HFFc6 (cell line): ENCODE measurements around the gene EPN2. TPM values are rescaled to one million over a fixed set of nuclear protein-coding genes. Genes with fewer than 3 reads are reported as not detected.

Source experiments
- DNase-seq: peaks from one replicate; pipeline ENCODE4 v3.0.0-alpha.2; 2018
- H3K27ac Mint-ChIP-seq: 2 replicates; pipeline ENCODE4 v1.8.0; 2020; ENCODE audit warnings: mild to moderate bottlenecking, mixed read lengths
- H3K27me3 Mint-ChIP-seq: 2 replicates; pipeline ENCODE4 v1.8.0; 2021; ENCODE audit warnings: mild to moderate bottlenecking, moderate library complexity, mixed read lengths; ENCODE audit not compliant: insufficient read depth
- H3K36me3 Mint-ChIP-seq: 2 replicates; pipeline ENCODE4 v1.8.0; 2021; ENCODE audit warnings: low read depth, mixed read lengths
- H3K4me1 Mint-ChIP-seq: 2 replicates; pipeline ENCODE4 v1.8.0; 2020; ENCODE audit warnings: low read depth, mixed read lengths
- H3K4me3 Mint-ChIP-seq: 2 replicates; pipeline ENCODE4 v1.8.0; 2020; ENCODE audit warnings: mild to moderate bottlenecking, moderate library complexity, mixed read lengths
- H3K9me3 Mint-ChIP-seq: 2 replicates; pipeline ENCODE4 v1.8.0; 2020; ENCODE audit warnings: mild to moderate bottlenecking, mixed read lengths
- CTCF ChIP-seq: fragments of 200-600 bp; sonication (generic); IDR thresholded peaks from 2 replicates; pipeline ENCODE4 v1.5.0; 2021; ENCODE audit warnings: antibody characterized with exemption, mild to moderate bottlenecking
- total RNA-seq, 6 experiments: library from RNA; stranded (reverse); fragmentation: NEBNext Ultra II Directional; extraction: Animal tissue kit (Norgen Biotek cat#: 25700); gene quantifications; 2 replicates in 1 of 6; 3 replicates in 5 of 6; pipeline ENCODE4 v1.2.3, GENCODE V29; 2021

The EPN2 gene
- total RNA-seq, 6 experiments from 2014 or later, result 40.1 to 47.4 (median 42.7) TPM

- H3K27me3 Mint-ChIP-seq, result peaks cover 3% of the 10 kb centered on the region; the same call in 1 of the 2 replicates
- H3K27ac Mint-ChIP-seq, result no peak overlapping the region
- H3K4me1 Mint-ChIP-seq, result peaks cover 29% of the 10 kb centered on the region
- no peak for DNase-seq
- H3K36me3 Mint-ChIP-seq, result peaks cover 28% of the 10 kb centered on the region
- H3K9me3 Mint-ChIP-seq, result no peaks in the 10 kb centered on the region
- no peak overlapping the region for H3K4me3 Mint-ChIP-seq
- TF ChIP-seq CTCF, result no peak
Observed at GRCh38 chr17:19359856-19360255, 122.7 kb downstream of the EPN2 start.

GRCh38 chr17:19360772-19361171, 123.6 kb downstream of the EPN2 start:
- Mint-ChIP-seq H3K4me1 (peaks cover 26% of the 10 kb centered on the region), H3K36me3 (peaks cover 28% of the 10 kb centered on the region), H3K27me3 (peaks cover 4% of the 10 kb centered on the region), H3K4me3 (no peak overlapping the region), H3K27ac (no peak overlapping the region), H3K9me3 (no peaks in the 10 kb centered on the region)
- no peak for DNase-seq
- TF ChIP-seq CTCF, result no peak

DNA sequence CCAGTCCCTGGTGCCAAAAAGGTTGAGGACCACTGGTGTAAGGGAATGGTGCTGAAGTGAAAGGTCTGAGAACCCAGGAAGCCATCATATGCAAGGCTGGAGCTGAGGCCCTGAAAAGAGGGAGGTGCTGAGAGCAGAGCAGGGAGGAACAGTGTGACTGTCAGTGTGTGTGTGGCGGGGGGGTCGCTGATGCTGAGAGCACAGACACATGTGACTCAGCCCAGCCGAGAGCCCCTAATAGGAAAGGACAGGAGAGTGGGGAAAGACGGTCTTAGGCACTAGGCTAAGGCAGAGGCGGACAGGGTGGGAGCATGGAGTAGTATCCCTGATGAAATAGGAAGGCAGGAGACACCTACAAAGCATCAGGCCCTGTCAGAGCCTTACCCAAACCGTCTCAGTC, 124.2 kb downstream of the EPN2 start:
- H3K36me3 Mint-ChIP-seq, result peaks cover 28% of the 10 kb centered on the region
- H3K27me3 Mint-ChIP-seq, result peaks cover 4% of the 10 kb centered on the region
- peak overlapping the region; percentile 87 for H3K27ac Mint-ChIP-seq
- DNase-seq, result no peak
- peaks cover 26% of the 10 kb centered on the region for H3K4me1 Mint-ChIP-seq
- peak overlapping the region; percentile 94 for H3K4me3 Mint-ChIP-seq
- TF ChIP-seq CTCF, result no peak
- no peaks in the 10 kb centered on the region for H3K9me3 Mint-ChIP-seq

- peaks cover 26% of the 10 kb centered on the region for H3K4me1 Mint-ChIP-seq
- TF ChIP-seq CTCF, result no peak
- H3K27ac Mint-ChIP-seq, result peak overlapping the region; percentile 87
- H3K36me3 Mint-ChIP-seq, result peaks cover 25% of the 10 kb centered on the region
- no peaks in the 10 kb centered on the region for H3K9me3 Mint-ChIP-seq
- peaks cover 4% of the 10 kb centered on the region for H3K27me3 Mint-ChIP-seq
- DNase-seq, result no peak
- H3K4me3 Mint-ChIP-seq, result peak overlapping the region; percentile 94
Observed at GRCh38 chr17:19361944-19362276, 124.7 kb downstream of the EPN2 start.

GRCh38 chr17:19362277-19363113, 125.3 kb downstream of the EPN2 start, which contains the start of gene B9D1:
Gene B9D1 (minus strand): TSS chr17:19362723. CDS start chr17:19362569, 154 bp downstream.
- Mint-ChIP-seq H3K27me3 (peaks cover 4% of the 10 kb centered on the region), H3K27ac (peak within 1 kb of the TSS; percentile 87), H3K9me3 (no peaks in the 10 kb centered on the region), H3K4me3 (peak within 1 kb of the TSS; percentile 94), H3K4me1 (peaks cover 26% of the 10 kb centered on the region), H3K36me3 (peaks cover 19% of the 10 kb centered on the region)
- peak; percentile 90 for DNase-seq
- peak; percentile 99 for TF ChIP-seq CTCF
